CD14-positive monocyte (primary cell): ENCODE measurements around the gene FGFRL1. TPM values are rescaled to one million over a fixed set of nuclear protein-coding genes. Genes with fewer than 3 reads are reported as not detected.

ENCODE experiments used
- DNase-seq, 3 donors: peaks; one replicate each; pipeline ENCODE4 v3.0.0-alpha.2; 2011 to 2022
- H2AFZ ChIP-seq: 2 replicates; pipeline ENCODE4 v1.6.0; 2012; ENCODE audit warnings: mild to moderate bottlenecking, low read depth, low read length, inconsistent platforms; ENCODE audit not compliant: insufficient read depth, poor library complexity, severe bottlenecking
- H3K27ac ChIP-seq, 2 donors: 1 replicate in 1 of 2; 2 replicates in 1 of 2; pipeline ENCODE4 v1.5.1; 2012 to 2013; ENCODE audit warnings: low read length in 2 of 2, control low read depth in 1 of 2, inconsistent platforms in 1 of 2, low read depth in 1 of 2, mild to moderate bottlenecking in 1 of 2
- H3K27me3 ChIP-seq, 2 donors: one replicate each; pipeline versions ENCODE4 v1.6.0 to v1.6.1; 2011 to 2013; ENCODE audit warnings: low read length in 2 of 2; ENCODE audit not compliant: control insufficient read depth in 2 of 2, insufficient read depth in 2 of 2
- H3K36me3 ChIP-seq, 2 donors: replicated peaks in 1 of 2; 1 replicate in 1 of 2; 2 replicates in 1 of 2; pipeline versions ENCODE4 v1.5.1 to v1.6.1; 2012 to 2013; ENCODE audit warnings: low read length in 2 of 2, control low read depth in 1 of 2, inconsistent platforms in 1 of 2, mild to moderate bottlenecking in 1 of 2; ENCODE audit not compliant: insufficient read depth in 2 of 2, control insufficient read depth in 1 of 2
- H3K4me1 ChIP-seq, 2 donors: 1 replicate in 1 of 2; 2 replicates in 1 of 2; pipeline versions ENCODE4 v1.5.1 to v1.6.1; 2012 to 2013; ENCODE audit warnings: low read length in 2 of 2, control low read depth in 1 of 2, inconsistent platforms in 1 of 2, mild to moderate bottlenecking in 1 of 2, moderate library complexity in 1 of 2; ENCODE audit not compliant: insufficient read depth in 2 of 2, control insufficient read depth in 1 of 2
- H3K4me2 ChIP-seq: replicated peaks from 2 replicates; pipeline ENCODE3; 2012; ENCODE audit warnings: low read length, moderate library complexity, mild to moderate bottlenecking; ENCODE audit not compliant: poor library complexity, severe bottlenecking; ENCODE audit errors: extremely low read depth
- H3K4me3 ChIP-seq, 3 experiments: fragments of 200-600 bp in 1 of 3; sonication (generic) in 1 of 3; replicated peaks in 1 of 3; 1 replicate in 2 of 3; 2 replicates in 1 of 3; pipeline ENCODE4 v1.5.1; 2011 to 2013; ENCODE audit warnings: low read length in 3 of 3, mild to moderate bottlenecking in 3 of 3, control low read depth in 2 of 3, low read depth in 2 of 3, inconsistent platforms in 1 of 3, moderate library complexity in 1 of 3
- H3K79me2 ChIP-seq: 2 replicates; pipeline ENCODE4 v1.6.0; 2012; ENCODE audit warnings: mild to moderate bottlenecking, control low read depth, inconsistent platforms, low read length, moderate library complexity; ENCODE audit not compliant: insufficient read depth
- H3K9ac ChIP-seq: 2 replicates; pipeline ENCODE4 v1.6.0; 2017; ENCODE audit warnings: low read length, mild to moderate bottlenecking; ENCODE audit not compliant: insufficient read depth, poor library complexity, severe bottlenecking
- H3K9me3 ChIP-seq, 2 donors: replicated peaks in 1 of 2; 1 replicate in 1 of 2; 2 replicates in 1 of 2; pipeline versions ENCODE4 v1.5.1 to v1.6.1; 2012 to 2013; ENCODE audit warnings: low read length in 2 of 2, control low read depth in 1 of 2; ENCODE audit not compliant: control insufficient read depth in 1 of 2, insufficient read depth in 1 of 2
- H4K20me1 ChIP-seq: 2 replicates; pipeline ENCODE4 v1.6.0; 2012; ENCODE audit warnings: mild to moderate bottlenecking, low read length, control low read depth, moderate library complexity; ENCODE audit not compliant: insufficient read depth
- H3K27ac Mint-ChIP-seq, 7 donors: one replicate each; pipeline ENCODE4 v1.8.0; 2020; ENCODE audit warnings: mild to moderate bottlenecking in 7 of 7, mixed read lengths in 7 of 7, moderate library complexity in 6 of 7, inconsistent platforms in 2 of 7
- H3K27me3 Mint-ChIP-seq, 3 donors: one replicate each; pipeline ENCODE4 v1.8.0; 2021 to 2022; ENCODE audit warnings: low read depth in 3 of 3, mild to moderate bottlenecking in 3 of 3, mixed read lengths in 3 of 3, moderate library complexity in 3 of 3, inconsistent platforms in 1 of 3
- H3K36me3 Mint-ChIP-seq, 2 donors: one replicate each; pipeline ENCODE4 v1.8.0; 2020; ENCODE audit warnings: mixed read lengths in 2 of 2, inconsistent platforms in 1 of 2, mild to moderate bottlenecking in 1 of 2
- H3K4me1 Mint-ChIP-seq: one replicate; pipeline ENCODE4 v1.8.0; 2020; ENCODE audit warnings: mild to moderate bottlenecking, mixed read lengths
- H3K4me3 Mint-ChIP-seq, 2 donors: one replicate each; pipeline ENCODE4 v1.8.0; 2020; ENCODE audit warnings: mild to moderate bottlenecking in 2 of 2, mixed read lengths in 2 of 2, moderate library complexity in 1 of 2
- H3K9me3 Mint-ChIP-seq, 7 donors: one replicate each; pipeline ENCODE4 v1.8.0; 2020 to 2022; ENCODE audit warnings: mixed read lengths in 7 of 7, mild to moderate bottlenecking in 6 of 7, moderate library complexity in 6 of 7, inconsistent platforms in 2 of 7
- CTCF ChIP-seq: fragments of 200-600 bp; IDR thresholded peaks from one replicate; pipeline ENCODE4 v1.8.0; 2022; ENCODE audit warnings: antibody characterized with exemption, mild to moderate bottlenecking
- WGBS: methylation state at CpG from one replicate; pipeline ENCODE4 v1.1.5; 2013; ENCODE audit warnings: missing lambda C conversion rate; ENCODE audit not compliant: insufficient coverage; 5-methylcytosine and 5-hydroxymethylcytosine counted together
- intact Hi-C, 2 donors: fragments of 100-400 bp; cut with micrococcal nuclease; formaldehyde crosslinking; loops; one replicate each; pipeline versions ENCODE4 v1.15.0 to v1.15.1; 2023
- polyA plus RNA-seq, 3 donors: library from polyadenylated mRNA; depleted of rRNA in 1 of 3; unstranded in 2 of 3; stranded (reverse) in 1 of 3; fragments of 300-500 nt in 2 of 3; fragments of >200 nt in 1 of 3; fragmentation: Illumina TruSeq in 2 of 3; gene quantifications; 1 replicate in 2 of 3; 2 replicates in 1 of 3; pipeline ENCODE4 v1.2.3, GENCODE V29; 2012 to 2021

Gene FGFRL1
- polyA plus RNA-seq, 3 donors: 0.17 to 77.7 (median 0.28) TPM

- no peak overlapping the region for H3K27ac ChIP-seq
- peaks cover 6 to 8% of the 10 kb centered on the region in 2 donors for H3K36me3 Mint-ChIP-seq
- H3K27me3 Mint-ChIP-seq: peaks cover 2 to 16% (median 5%) of the 10 kb centered on the region in 3 donors
- no peaks in the 10 kb centered on the region for H3K79me2 ChIP-seq
- peaks cover 4% of the 10 kb centered on the region for H3K4me1 Mint-ChIP-seq
- no peaks in the 10 kb centered on the region for H4K20me1 ChIP-seq
- no peak overlapping the region for H3K27ac Mint-ChIP-seq
- no peak overlapping the region for H2AFZ ChIP-seq
- H3K4me1 ChIP-seq: no peaks in the 10 kb centered on the region
- no peak overlapping the region for H3K4me3 Mint-ChIP-seq
- WGBS: 88% methylated on average over 34 of the region's 36 CpGs
- no peaks in the 10 kb centered on the region for H3K9me3 ChIP-seq
- TF ChIP-seq CTCF: no peak
- no peaks in the 10 kb centered on the region for H3K27me3 ChIP-seq
- no peak overlapping the region for H3K4me3 ChIP-seq
- DNase-seq: no peak
- intact Hi-C loops: no loop called here
- no peak overlapping the region for H3K9ac ChIP-seq
- H3K36me3 ChIP-seq: no peaks in the 10 kb centered on the region
- no peak overlapping the region for H3K4me2 ChIP-seq
- H3K9me3 Mint-ChIP-seq: peaks cover 0 to 5% (median 0%) of the 10 kb centered on the region in 7 donors
Observed at GRCh38 chr4:1028574-1029220, 17.3 kb downstream of the FGFRL1 start.

GRCh38 chr4:1029529-1029928, 18.1 kb downstream of the FGFRL1 start:
- H3K27ac Mint-ChIP-seq: no peak overlapping the region
- no peak for TF ChIP-seq CTCF
- WGBS: 77% methylated on average over 16 of the region's 17 CpGs
- no peak overlapping the region for H3K9ac ChIP-seq
- no peak overlapping the region for H2AFZ ChIP-seq
- no peak overlapping the region for H3K4me3 ChIP-seq
- H3K9me3 Mint-ChIP-seq: peaks cover 0 to 3% (median 0%) of the 10 kb centered on the region in 7 donors
- intact Hi-C loops: no loop called here
- peaks cover 6% of the 10 kb centered on the region in 2 donors for H3K36me3 Mint-ChIP-seq
- no peak overlapping the region for H3K4me2 ChIP-seq
- no peaks in the 10 kb centered on the region for H3K36me3 ChIP-seq
- no peak for DNase-seq
- H3K27ac ChIP-seq: no peak overlapping the region
- no peaks in the 10 kb centered on the region for H3K9me3 ChIP-seq
- no peaks in the 10 kb centered on the region for H3K27me3 ChIP-seq
- no peaks in the 10 kb centered on the region for H4K20me1 ChIP-seq
- H3K4me1 Mint-ChIP-seq: peaks cover 4% of the 10 kb centered on the region
- H3K4me3 Mint-ChIP-seq: no peak overlapping the region
- no peaks in the 10 kb centered on the region for H3K79me2 ChIP-seq
- peaks cover 3 to 19% (median 5%) of the 10 kb centered on the region in 3 donors for H3K27me3 Mint-ChIP-seq
- H3K4me1 ChIP-seq: no peaks in the 10 kb centered on the region
